ENCODE measurements around the gene CEND1. TPM values are rescaled to one million over a fixed set of nuclear protein-coding genes. Genes with fewer than 3 reads are reported as not detected.
"Not testable (repeated sequence)": the region's sequence is repeated elsewhere in the genome, so short reads cannot be mapped to it uniquely, and the experiment has no call there.

CEND1 gene
- total RNA-seq, 2 experiments from 2014 or later: 1.2 to 1.6 TPM

DNA sequence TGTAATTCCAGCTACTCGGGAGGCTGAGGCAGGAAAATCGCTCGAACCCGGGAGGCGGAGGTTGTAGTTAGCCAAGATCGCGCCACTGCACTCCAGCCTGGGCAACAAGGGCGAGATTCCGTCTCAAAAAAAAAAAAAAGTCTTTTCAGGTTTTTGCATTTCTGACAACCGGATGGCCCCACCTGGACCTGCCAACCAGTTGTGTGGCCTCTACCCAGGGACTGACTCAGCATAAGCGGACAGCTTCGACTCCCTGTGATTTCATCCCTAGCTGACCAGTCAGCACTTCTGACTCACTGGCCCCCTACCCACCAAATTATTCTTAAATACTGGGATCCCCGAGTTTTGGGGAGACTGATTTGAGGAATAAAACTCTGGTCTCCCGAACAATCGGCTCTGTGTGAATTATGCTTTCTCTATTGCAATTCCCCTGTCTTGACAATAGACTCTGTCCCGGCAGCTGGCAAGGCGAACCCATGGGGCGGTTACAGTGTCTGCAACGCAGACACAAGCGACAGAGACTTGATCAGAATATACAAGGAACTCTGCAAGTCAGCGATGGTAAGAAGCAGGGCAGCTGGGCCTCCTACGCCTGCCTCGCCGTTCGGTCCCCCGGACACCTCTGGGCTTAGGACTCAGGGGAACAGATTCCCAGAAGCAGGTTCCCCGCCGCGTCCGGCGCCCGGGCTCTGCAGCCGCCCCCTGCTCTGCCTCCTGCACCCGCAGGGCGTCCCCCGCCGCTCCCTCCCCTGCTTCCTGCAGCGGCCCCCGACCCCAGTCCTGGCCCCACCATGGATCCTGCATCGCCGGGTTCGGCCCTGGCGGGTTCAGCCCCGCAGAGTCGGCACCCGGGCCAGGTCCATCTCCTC is 43.4 kb downstream of the CEND1 start:
- POLR2A ChIA-PET: interaction anchor here (0.7 to 3.3 kb wide), 11 partner anchors 11 to 240 kb away, joined by 3 to 18 read pairs (median 3); partner anchors contain the start of genes DEAF1, HRAS, IRF7 and TMEM80
- peak overlapping the region; percentile 74 for H3K27ac Mint-ChIP-seq
- CTCF ChIA-PET: interaction anchor here (1.4 to 3.5 kb wide), 3 partner anchors 10 to 20 kb away, joined by 5 to 22 read pairs (median 5); no protein-coding TSS in a partner anchor
- H3K4me3 Mint-ChIP-seq: peak overlapping the region; percentile 82
- peak; percentile 55 for DNase-seq
- no peaks in the 10 kb centered on the region for H3K9me3 Mint-ChIP-seq
- H3K27me3 Mint-ChIP-seq: peaks cover 2% of the 10 kb centered on the region
- H3K36me3 Mint-ChIP-seq (ENCODE audit: low read depth): peaks cover 8% of the 10 kb centered on the region
- peaks cover 23% of the 10 kb centered on the region for H3K4me1 Mint-ChIP-seq

DNA sequence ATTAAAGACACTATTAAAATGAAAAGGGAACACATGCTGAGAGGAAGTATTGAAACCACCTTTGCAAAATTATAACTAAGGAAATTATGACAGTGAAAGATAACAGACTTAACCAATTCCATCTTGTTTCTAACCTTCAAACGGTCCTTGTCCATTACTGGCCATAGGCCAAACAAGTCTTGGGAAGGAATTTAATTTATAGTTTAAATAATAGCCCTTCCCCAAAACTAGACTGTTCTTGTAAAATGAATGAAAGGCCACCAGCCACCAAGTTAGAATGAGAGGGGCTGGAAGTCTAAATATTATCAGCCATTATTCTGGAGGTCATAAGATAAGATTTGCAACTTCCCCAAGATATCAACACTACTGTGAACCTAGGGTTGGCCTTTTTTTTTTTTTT is 44.5 kb downstream of the CEND1 start:
- DNase-seq: no peak
- H3K27me3 Mint-ChIP-seq: peaks cover 2% of the 10 kb centered on the region
- peak overlapping the region; percentile 5 for H3K4me3 Mint-ChIP-seq
- peaks cover 8% of the 10 kb centered on the region for H3K36me3 Mint-ChIP-seq (ENCODE audit: low read depth)
- POLR2A ChIA-PET: no interaction called here
- no peak overlapping the region for H3K27ac Mint-ChIP-seq
- H3K9me3 Mint-ChIP-seq: no peaks in the 10 kb centered on the region
- CTCF ChIA-PET: interaction anchor here (0.6 kb wide), 1 partner anchor 19 kb away, joined by 3 read pairs; no protein-coding TSS in a partner anchor
- peaks cover 21% of the 10 kb centered on the region for H3K4me1 Mint-ChIP-seq

GRCh38 chr11:742571-743201 is 47.2 kb downstream of the CEND1 start:
- CTCF ChIA-PET: interaction anchor here (1.0 kb wide), 1 partner anchor 47 kb away, joined by 3 read pairs; the partner anchor contains the start of gene TMEM80
- POLR2A ChIA-PET: no interaction called here
- Mint-ChIP-seq H3K4me1 (peaks cover 10% of the 10 kb centered on the region), H3K27ac (no peak overlapping the region), H3K9me3 (no peaks in the 10 kb centered on the region), H3K27me3 (peaks cover 8% of the 10 kb centered on the region), H3K4me3 (no peak overlapping the region), H3K36me3 (ENCODE audit: low read depth) (no peaks in the 10 kb centered on the region)
- DNase-seq: no peak

GRCh38 chr11:742156-742546 is 47.7 kb downstream of the CEND1 start:
- Mint-ChIP-seq H3K4me3 (no peak overlapping the region), H3K36me3 (ENCODE audit: low read depth) (no peaks in the 10 kb centered on the region), H3K27ac (no peak overlapping the region), H3K27me3 (peaks cover 11% of the 10 kb centered on the region), H3K9me3 (no peaks in the 10 kb centered on the region), H3K4me1 (peaks cover 16% of the 10 kb centered on the region)
- ChIA-PET POLR2A (interaction anchor here (1.4 kb wide), 1 partner anchor 17 kb away, joined by 3 read pairs; no protein-coding TSS in a partner anchor), CTCF (no interaction called here)
- no peak for DNase-seq

DNA sequence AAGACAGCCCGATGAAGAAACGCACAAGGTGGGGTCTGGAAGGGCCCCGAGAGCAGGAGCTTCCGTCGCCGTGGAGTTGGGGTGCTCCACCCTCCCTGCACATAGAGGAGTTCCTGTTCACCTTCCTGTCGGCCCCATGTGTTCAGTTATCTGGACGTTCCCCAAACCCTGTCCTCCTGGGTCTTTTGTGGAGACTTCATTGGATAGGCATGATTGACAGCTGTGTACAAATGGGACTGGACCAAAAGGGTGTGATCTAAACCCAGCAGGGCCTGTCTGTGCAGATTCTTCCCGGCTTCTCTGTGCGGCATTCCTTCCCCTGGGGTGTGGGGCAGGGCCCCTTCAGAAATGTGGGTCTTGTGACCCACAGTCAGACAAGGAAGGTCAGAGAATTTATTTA is 52.0 kb downstream of the CEND1 start:
- Mint-ChIP-seq H3K4me1 (peaks cover 17% of the 10 kb centered on the region), H3K27me3 (peaks cover 11% of the 10 kb centered on the region)
- H3K9me3 Mint-ChIP-seq; DNase-seq; H3K27ac Mint-ChIP-seq; H3K4me3 Mint-ChIP-seq; POLR2A ChIA-PET; H3K36me3 Mint-ChIP-seq (ENCODE audit: low read depth): not testable (repeated sequence)
- CTCF ChIA-PET: interaction anchor here (0.6 to 1.4 kb wide), 2 partner anchors 11 to 14 kb away, joined by 3 to 11 read pairs; no protein-coding TSS in a partner anchor

DNA sequence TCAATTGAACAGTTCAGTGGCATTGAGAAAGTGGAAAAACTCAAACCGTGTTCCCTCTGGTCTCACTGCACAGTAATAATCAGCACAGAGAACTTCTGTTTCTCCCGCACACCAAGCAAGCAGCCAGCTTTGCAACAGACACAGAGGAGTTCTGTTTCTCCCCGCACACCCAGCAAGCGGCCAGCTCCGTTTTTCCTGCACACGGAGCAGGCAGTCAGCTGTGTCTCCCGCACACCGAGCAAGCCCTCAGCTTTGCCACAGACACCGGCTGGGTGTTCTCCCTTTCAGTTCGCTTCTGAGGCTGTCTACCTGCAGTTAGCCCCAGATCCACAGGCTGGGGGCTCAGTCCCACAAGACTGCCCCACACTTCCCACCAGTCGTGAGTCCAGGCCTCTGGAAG is 52.5 kb downstream of the CEND1 start:
- peaks cover 17% of the 10 kb centered on the region for H3K4me1 Mint-ChIP-seq
- ChIA-PET CTCF (interaction anchor here (0.6 to 1.4 kb wide), 2 partner anchors 11 to 13 kb away, joined by 3 to 11 read pairs; no protein-coding TSS in a partner anchor), POLR2A (no interaction called here)
- peaks cover 3% of the 10 kb centered on the region for H3K36me3 Mint-ChIP-seq (ENCODE audit: low read depth)
- H3K4me3 Mint-ChIP-seq: peak overlapping the region; percentile 24
- no peak for DNase-seq
- H3K9me3 Mint-ChIP-seq: no peaks in the 10 kb centered on the region
- H3K27me3 Mint-ChIP-seq: peaks cover 11% of the 10 kb centered on the region
- H3K27ac Mint-ChIP-seq: no peak overlapping the region

Other genes starting within 250 kb of the CEND1 start
- 1 to 10 TPM; 2.5 to 3.2 TPM for gene LMNTD2, start 229.4 kb downstream of the CEND1 start, total RNA-seq
- 10 to 100 TPM; 32.7 to 32.8 TPM for gene RASSF7, start 229.1 kb downstream of the CEND1 start, total RNA-seq
- gene PHRF1, start 213.6 kb downstream of the CEND1 start, total RNA-seq: 10 to 100 TPM; 38.7 to 39.1 TPM
- gene IRF7, start 174.1 kb downstream of the CEND1 start, total RNA-seq: 100 to 1,000 TPM; 220 to 221 TPM
- not detected for gene CDHR5, start 165.1 kb downstream of the CEND1 start, total RNA-seq
- gene SCT, start 162.9 kb downstream of the CEND1 start, total RNA-seq: not detected
- gene DRD4, start 152.8 kb downstream of the CEND1 start, total RNA-seq: under 1 TPM; 0.18 to 0.20 TPM
- 10 to 100 TPM; 33.0 to 34.2 TPM for gene DEAF1, start 94.9 kb downstream of the CEND1 start, total RNA-seq
- gene TMEM80, start 94.3 kb downstream of the CEND1 start, total RNA-seq: 10 to 100 TPM; 22.6 to 25.3 TPM
- gene EPS8L2, start 83.9 kb downstream of the CEND1 start, total RNA-seq: 10 to 100 TPM; 16.2 to 19.4 TPM
- gene TALDO1, start 42.6 kb downstream of the CEND1 start, total RNA-seq: 100 to 1,000 TPM; 215 to 224 TPM
- 10 to 100 TPM; 48.6 to 52.9 TPM for gene GATD1, start 12.6 kb downstream of the CEND1 start, total RNA-seq
- 10 to 100 TPM; 35.7 to 38.3 TPM for gene SLC25A22, start 8.2 kb upstream of the CEND1 start, total RNA-seq
- 10 to 100 TPM; 45.1 to 48.5 TPM for gene PIDD1, start 15.1 kb upstream of the CEND1 start, total RNA-seq
- 1,000 to 10,000 TPM; 2,077 to 2,079 TPM for gene RPLP2, start 19.9 kb upstream of the CEND1 start, total RNA-seq
- 10 to 100 TPM; 66.8 to 70.9 TPM for gene PNPLA2, start 28.8 kb upstream of the CEND1 start, total RNA-seq
- 10 to 100 TPM; 12.7 to 13.7 TPM for gene CRACR2B, start 37.8 kb upstream of the CEND1 start, total RNA-seq
- gene CD151, start 42.9 kb upstream of the CEND1 start, total RNA-seq: 10 to 100 TPM; 28.0 to 28.6 TPM
- gene POLR2L, start 52.4 kb upstream of the CEND1 start, total RNA-seq: 10 to 100 TPM; 59.3 to 61.5 TPM
- 1 to 10 TPM; 4.4 to 4.5 TPM for gene TSPAN4, start 52.8 kb upstream of the CEND1 start, total RNA-seq
- 10 to 100 TPM; 38.2 to 39.2 TPM for gene CHID1, start 120.7 kb upstream of the CEND1 start, total RNA-seq
- gene AP2A2, start 135.8 kb upstream of the CEND1 start, total RNA-seq: 10 to 100 TPM; 50.5 to 51.1 TPM
- gene MUC6, start 246.6 kb upstream of the CEND1 start, total RNA-seq: not detected

All from activated CD4-positive, alpha-beta memory T cell treated with anti-CD3 and anti-CD28 coated beads, Interleukin-2, amount 10 ng/mL, durations not matched to agents 7 days and 5 days (primary cell).